GM23338 (cell line): Measurements from ENCODE around the gene MS4A6A. TPM values are rescaled to one million over a fixed set of nuclear protein-coding genes. Genes with fewer than 3 reads are reported as not detected.

Experiments
- ATAC-seq: fragments of 200-7000 bp; cut with Tn5 transposase; 3 replicates; pipeline ENCODE4 v1.9.1; 2020
- DNase-seq: peaks from one replicate; pipeline ENCODE4 v3.0.0-alpha.2; 2015; ENCODE audit warnings: low spot score
- H2AFZ ChIP-seq: fragments of 200-600 bp; sonication (generic); 2 replicates; pipeline ENCODE4 v1.8.0; 2016; ENCODE audit warnings: antibody characterized with exemption, mild to moderate bottlenecking, moderate library complexity
- H3F3A ChIP-seq: fragments of 200-600 bp; sonication (generic); replicated peaks from 2 replicates; pipeline ENCODE4 v1.8.0; 2017; ENCODE audit warnings: antibody characterized with exemption, mixed run types, low read depth
- H3K27ac ChIP-seq: fragments of 200-600 bp; sonication (generic); 2 replicates; pipeline ENCODE4 v1.6.1; 2016; ENCODE audit warnings: low read depth
- H3K27me3 ChIP-seq: fragments of 200-600 bp; sonication (generic); 2 replicates; pipeline ENCODE4 v1.8.0; 2016; ENCODE audit warnings: mild to moderate bottlenecking, mixed run types, moderate library complexity; ENCODE audit not compliant: insufficient read depth
- H3K36me3 ChIP-seq: fragments of 200-600 bp; sonication (generic); 2 replicates; pipeline ENCODE4 v1.8.0; 2016; ENCODE audit warnings: mild to moderate bottlenecking; ENCODE audit not compliant: insufficient read depth
- H3K4me1 ChIP-seq: fragments of 200-600 bp; sonication (generic); 2 replicates; pipeline ENCODE4 v1.8.0; 2016; ENCODE audit warnings: mild to moderate bottlenecking, moderate library complexity; ENCODE audit not compliant: insufficient read depth
- H3K4me2 ChIP-seq: fragments of 200-600 bp; sonication (generic); 2 replicates; pipeline ENCODE4 v1.7.1; 2017; ENCODE audit warnings: mixed run types
- H3K4me3 ChIP-seq: fragments of 200-600 bp; sonication (generic); 2 replicates; pipeline ENCODE4 v1.6.1; 2016; ENCODE audit warnings: mixed run types
- H3K79me2 ChIP-seq: fragments of 200-600 bp; sonication (generic); replicated peaks from 2 replicates; pipeline ENCODE4 v1.8.0; 2017; ENCODE audit warnings: mild to moderate bottlenecking; ENCODE audit not compliant: insufficient read depth
- H3K9me2 ChIP-seq: fragments of 200-600 bp; sonication (generic); 2 replicates; pipeline ENCODE4 v1.8.0; 2017; ENCODE audit not compliant: insufficient read depth
- H4K20me1 ChIP-seq: fragments of 200-600 bp; sonication (generic); replicated peaks from 2 replicates; pipeline ENCODE4 v1.8.0; 2017; ENCODE audit warnings: mild to moderate bottlenecking; ENCODE audit not compliant: insufficient read depth
- H3K27ac Mint-ChIP-seq: 2 replicates; pipeline ENCODE4 v1.8.0; 2020; ENCODE audit warnings: inconsistent platforms, mild to moderate bottlenecking, moderate library complexity, mixed read lengths
- H3K27me3 Mint-ChIP-seq: 3 replicates; pipeline ENCODE4 v1.8.0; 2022; ENCODE audit warnings: low read depth, mild to moderate bottlenecking, moderate library complexity, mixed read lengths, inconsistent platforms; ENCODE audit not compliant: insufficient read depth, poor library complexity
- H3K36me3 Mint-ChIP-seq: 3 replicates; pipeline ENCODE4 v1.8.0; 2021; ENCODE audit warnings: low read depth, mild to moderate bottlenecking, inconsistent platforms, moderate library complexity, mixed read lengths
- H3K4me1 Mint-ChIP-seq: 3 replicates; pipeline ENCODE4 v1.8.0; 2020; ENCODE audit warnings: mild to moderate bottlenecking, inconsistent platforms, mixed read lengths
- H3K4me3 Mint-ChIP-seq: 3 replicates; pipeline ENCODE4 v1.8.0; 2021; ENCODE audit warnings: moderate library complexity, mild to moderate bottlenecking, inconsistent platforms, mixed read lengths
- H3K9me3 Mint-ChIP-seq: 3 replicates; pipeline ENCODE4 v1.8.0; 2020; ENCODE audit warnings: moderate library complexity, mild to moderate bottlenecking, inconsistent platforms, mixed read lengths
- CREB1 ChIP-seq: fragments of 250-450 bp; sonication (Bioruptor Pico); IDR thresholded peaks from 2 replicates; pipeline ENCODE4 v1.5.0; 2020; ENCODE audit warnings: low read depth, mild to moderate bottlenecking, moderate library complexity
- CTCF ChIP-seq, 2 experiments: fragments of 200-600 bp in 1 of 2; sonication (generic) in 1 of 2; conservative IDR thresholded peaks; 2 replicates each; pipeline versions ENCODE4 v1.5.1 to v1.6.1; 2016 to 2017; ENCODE audit warnings: antibody characterized with exemption in 2 of 2, low read depth in 2 of 2, mild to moderate bottlenecking in 2 of 2, moderate library complexity in 1 of 2
- EZH2 ChIP-seq: fragments of 200-600 bp; sonication (generic); IDR thresholded peaks from one replicate; pipeline ENCODE4 v1.8.0; 2017; ENCODE audit warnings: antibody characterized with exemption, mild to moderate bottlenecking, low read depth; ENCODE audit not compliant: unreplicated experiment
- EZH2phosphoT487 ChIP-seq: fragments of 200-600 bp; sonication (generic); IDR thresholded peaks from one replicate; pipeline ENCODE4 v1.8.1; 2018; ENCODE audit warnings: antibody characterized with exemption; ENCODE audit not compliant: unreplicated experiment
- JUNB ChIP-seq: IDR thresholded peaks from one replicate; pipeline ENCODE4 v1.6.1; 2016; ENCODE audit warnings: antibody characterized with exemption; ENCODE audit not compliant: unreplicated experiment
- POLR2AphosphoS5 ChIP-seq: IDR thresholded peaks from 2 replicates; pipeline ENCODE4 v1.6.1; 2016; ENCODE audit warnings: antibody characterized with exemption, low read depth
- STAT1 ChIP-seq: IDR thresholded peaks from one replicate; pipeline ENCODE4 v1.6.1; 2016; ENCODE audit warnings: antibody characterized with exemption; ENCODE audit not compliant: unreplicated experiment
- ZNF114 ChIP-seq: fragments of 250-450 bp; sonication (Bioruptor Pico); IDR thresholded peaks from 2 replicates; pipeline ENCODE4 v1.5.0; 2020; ENCODE audit warnings: mild to moderate bottlenecking, moderate library complexity
- ZNF331 ChIP-seq: fragments of 250-450 bp; sonication (Bioruptor Pico); IDR thresholded peaks from 2 replicates; pipeline ENCODE4 v1.5.0; 2020; ENCODE audit warnings: low read depth, mild to moderate bottlenecking, moderate library complexity
- ZNF462 ChIP-seq: fragments of 250-450 bp; sonication (Bioruptor Pico); IDR thresholded peaks from 2 replicates; pipeline ENCODE4 v1.5.0; 2020; ENCODE audit warnings: mild to moderate bottlenecking, moderate library complexity
- polyA plus RNA-seq: library from polyadenylated mRNA; unstranded; fragments of >200 nt; fragmentation: Nextera tagmentation; extraction: Ambion mirVana; gene quantifications from 2 replicates; pipeline ENCODE4 v1.2.1, GENCODE V29; 2016
- total RNA-seq: library from RNA; depleted of rRNA; stranded (reverse); fragments of >200 nt; shearing (Covaris generic); gene quantifications from 2 replicates; pipeline ENCODE4 v1.2.3, GENCODE V29; 2014
- TF ChIP-seq, protein P1 (sequence below): IDR thresholded peaks from one replicate; pipeline ENCODE4 v1.6.1; 2018; ENCODE audit warnings: antibody characterized with exemption; ENCODE audit not compliant: unreplicated experiment
- TF ChIP-seq, protein P2 (sequence below): IDR thresholded peaks from 2 replicates; pipeline ENCODE4 v1.6.1; 2016; ENCODE audit warnings: antibody characterized with exemption

MS4A6A gene
- total and polyA plus RNA-seq, 2 experiments from 2014 or later = not detected

GRCh38 chr11:60221692-60222091 is 38.8 kb upstream of the MS4A6A start:
- H3K27me3 Mint-ChIP-seq = no peaks in the 10 kb centered on the region
- DNase-seq = no peak
- no peaks in the 10 kb centered on the region; the same call in 2 of the 3 replicates for H3K9me3 Mint-ChIP-seq
- Histone ChIP-seq H3F3A (no peaks in the 10 kb centered on the region), H3K27ac (no peak overlapping the region), H3K79me2 (no peaks in the 10 kb centered on the region), H3K27me3 (no peaks in the 10 kb centered on the region), H4K20me1 (no peaks in the 10 kb centered on the region), H3K4me2 (no peak overlapping the region), H3K36me3 (no peaks in the 10 kb centered on the region), H3K4me3 (no peak overlapping the region), H3K4me1 (no peaks in the 10 kb centered on the region; the same call in 1 of the 2 replicates), H2AFZ (no peak overlapping the region), H3K9me2 (no peaks in the 10 kb centered on the region)
- TF ChIP-seq ZNF331 (no peak), CREB1 (CRISPR knock-in tag) (no peak), ZNF114 (CRISPR knock-in tag) (no peak), ZNF462 (CRISPR knock-in tag) (no peak), CTCF (conservative IDR thresholded peaks at IDR 0.05; ENCODE audit: low read depth in 2 of 2) (no peak), EZH2 (no peak), EZH2phosphoT487 (no peak), STAT1 (no peak), JUNB (no peak), POLR2AphosphoS5 (no peak)
- TF ChIP-seq, protein P1, sequence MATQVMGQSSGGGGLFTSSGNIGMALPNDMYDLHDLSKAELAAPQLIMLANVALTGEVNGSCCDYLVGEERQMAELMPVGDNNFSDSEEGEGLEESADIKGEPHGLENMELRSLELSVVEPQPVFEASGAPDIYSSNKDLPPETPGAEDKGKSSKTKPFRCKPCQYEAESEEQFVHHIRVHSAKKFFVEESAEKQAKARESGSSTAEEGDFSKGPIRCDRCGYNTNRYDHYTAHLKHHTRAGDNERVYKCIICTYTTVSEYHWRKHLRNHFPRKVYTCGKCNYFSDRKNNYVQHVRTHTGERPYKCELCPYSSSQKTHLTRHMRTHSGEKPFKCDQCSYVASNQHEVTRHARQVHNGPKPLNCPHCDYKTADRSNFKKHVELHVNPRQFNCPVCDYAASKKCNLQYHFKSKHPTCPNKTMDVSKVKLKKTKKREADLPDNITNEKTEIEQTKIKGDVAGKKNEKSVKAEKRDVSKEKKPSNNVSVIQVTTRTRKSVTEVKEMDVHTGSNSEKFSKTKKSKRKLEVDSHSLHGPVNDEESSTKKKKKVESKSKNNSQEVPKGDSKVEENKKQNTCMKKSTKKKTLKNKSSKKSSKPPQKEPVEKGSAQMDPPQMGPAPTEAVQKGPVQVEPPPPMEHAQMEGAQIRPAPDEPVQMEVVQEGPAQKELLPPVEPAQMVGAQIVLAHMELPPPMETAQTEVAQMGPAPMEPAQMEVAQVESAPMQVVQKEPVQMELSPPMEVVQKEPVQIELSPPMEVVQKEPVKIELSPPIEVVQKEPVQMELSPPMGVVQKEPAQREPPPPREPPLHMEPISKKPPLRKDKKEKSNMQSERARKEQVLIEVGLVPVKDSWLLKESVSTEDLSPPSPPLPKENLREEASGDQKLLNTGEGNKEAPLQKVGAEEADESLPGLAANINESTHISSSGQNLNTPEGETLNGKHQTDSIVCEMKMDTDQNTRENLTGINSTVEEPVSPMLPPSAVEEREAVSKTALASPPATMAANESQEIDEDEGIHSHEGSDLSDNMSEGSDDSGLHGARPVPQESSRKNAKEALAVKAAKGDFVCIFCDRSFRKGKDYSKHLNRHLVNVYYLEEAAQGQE = no peak
- TF ChIP-seq, protein P2, sequence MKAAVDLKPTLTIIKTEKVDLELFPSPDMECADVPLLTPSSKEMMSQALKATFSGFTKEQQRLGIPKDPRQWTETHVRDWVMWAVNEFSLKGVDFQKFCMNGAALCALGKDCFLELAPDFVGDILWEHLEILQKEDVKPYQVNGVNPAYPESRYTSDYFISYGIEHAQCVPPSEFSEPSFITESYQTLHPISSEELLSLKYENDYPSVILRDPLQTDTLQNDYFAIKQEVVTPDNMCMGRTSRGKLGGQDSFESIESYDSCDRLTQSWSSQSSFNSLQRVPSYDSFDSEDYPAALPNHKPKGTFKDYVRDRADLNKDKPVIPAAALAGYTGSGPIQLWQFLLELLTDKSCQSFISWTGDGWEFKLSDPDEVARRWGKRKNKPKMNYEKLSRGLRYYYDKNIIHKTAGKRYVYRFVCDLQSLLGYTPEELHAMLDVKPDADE = no peak
- ATAC-seq = no peak
- no peak overlapping the region for H3K27ac Mint-ChIP-seq
- no peak overlapping the region for H3K4me3 Mint-ChIP-seq
- peaks cover 7% of the 10 kb centered on the region; the same call in 2 of the 3 replicates for H3K4me1 Mint-ChIP-seq
- H3K36me3 Mint-ChIP-seq = no peaks in the 10 kb centered on the region
